Activated T-helper 9 cell treated with anti-CD3 and anti-CD28 coated beads, Interleukin-2, amount 50 U/mL, for 16 hours (primary cell): ENCODE measurements around the gene SGO1.
A peak's percentile ranks its signal among the peaks of the same experiment; 100 is the strongest.
"Not testable (repeated sequence)": the region's sequence is repeated elsewhere in the genome, so short reads cannot be mapped to it uniquely, and the experiment has no call there.

Experiments used
- DNase-seq: peaks from one replicate; pipeline ENCODE4 v3.0.0-alpha.2; 2020; ENCODE audit warnings: low read depth

SGO1 gene

GRCh38 chr3:20185679-20186599, at the start of gene SGO1:
TSS of gene SGO1 (minus strand) at chr3:20186206. CDS start at chr3:20184027, 2,179 bp downstream.
- peak; percentile 100 for DNase-seq

- no peak for DNase-seq
These were observed 49.8 kb upstream of the SGO1 start for GRCh38 chr3:20235796-20236195.

GRCh38 chr3:20232906-20233780, 47.1 kb upstream of the SGO1 start:
- DNase-seq: no peak

GRCh38 chr3:20230954-20231353, 44.9 kb upstream of the SGO1 start:
- no peak for DNase-seq

- no peak for DNase-seq
These were observed 39.8 kb upstream of the SGO1 start for GRCh38 chr3:20225769-20226168.

GRCh38 chr3:20222274-20222673, 36.3 kb upstream of the SGO1 start:
- DNase-seq: no peak

- DNase-seq: no peak
These were observed 32.2 kb upstream of the SGO1 start for GRCh38 chr3:20218215-20218614.

GRCh38 chr3:20215636-20216035, 29.6 kb upstream of the SGO1 start:
- no peak for DNase-seq

- not testable (repeated sequence) for DNase-seq
These were observed 27.5 kb upstream of the SGO1 start for GRCh38 chr3:20213491-20213890.

- not testable (repeated sequence) for DNase-seq
These were observed 21.9 kb upstream of the SGO1 start for GRCh38 chr3:20207945-20208344.

- not testable (repeated sequence) for DNase-seq
These were observed 19.9 kb upstream of the SGO1 start for GRCh38 chr3:20205898-20206297.

GRCh38 chr3:20201143-20201542, 15.1 kb upstream of the SGO1 start:
- no peak for DNase-seq

- DNase-seq: no peak
These were observed 11.8 kb upstream of the SGO1 start for GRCh38 chr3:20197775-20198174.

- DNase-seq: no peak
These were observed 8.9 kb upstream of the SGO1 start for GRCh38 chr3:20194793-20195460.

GRCh38 chr3:20190991-20191390, 5.0 kb upstream of the SGO1 start:
- DNase-seq: no peak

- no peak for DNase-seq
These were observed 596 bp upstream of the SGO1 start for GRCh38 chr3:20186600-20187004.

- no peak for DNase-seq
These were observed 701 bp downstream of the SGO1 start for GRCh38 chr3:20185331-20185678.

- DNase-seq: no peak
These were observed 3.8 kb downstream of the SGO1 start for GRCh38 chr3:20182206-20182605.

- DNase-seq: no peak
These were observed 4.7 kb downstream of the SGO1 start for GRCh38 chr3:20181276-20181675.

- no peak for DNase-seq
These were observed 12.1 kb downstream of the SGO1 start for GRCh38 chr3:20173844-20174410.

GRCh38 chr3:20161714-20162113, 24.3 kb downstream of the SGO1 start:
- DNase-seq: no peak

GRCh38 chr3:20160230-20160629, 25.8 kb downstream of the SGO1 start:
- no peak for DNase-seq
